SK-N-SH (cell line): Measurements from ENCODE around the gene GPR161. TPM values are rescaled to one million over a fixed set of nuclear protein-coding genes. Genes with fewer than 3 reads are reported as not detected.

Experiments
- CTCF ChIA-PET: fragments of 300-600, 350-600 bp; formaldehyde crosslinking; extraction: SDS; loops from one replicate; lab custom pipeline; 2021; lab: Yijun Ruan, JAX
- POLR2A ChIA-PET: fragments of 350-600 bp; sonication (Branson Sonifier 250); formaldehyde crosslinking; extraction: SDS; loops from one replicate; lab custom pipeline; 2020; ENCODE audit warnings: antibody characterized with exemption, inconsistent platforms; lab: Yijun Ruan, JAX
- DNase-seq: peaks from one replicate; pipeline ENCODE4 v3.0.0; 2012
- H2AFZ ChIP-seq: fragments of 200-600 bp; sonication (generic); 2 replicates; pipeline ENCODE4 v1.8.1; 2016; ENCODE audit warnings: antibody characterized with exemption, mild to moderate bottlenecking, low read depth
- H3F3A ChIP-seq: fragments of 200-600 bp; sonication (generic); replicated peaks from 2 replicates; pipeline ENCODE3; 2016; ENCODE audit warnings: antibody characterized with exemption, mild to moderate bottlenecking; ENCODE audit not compliant: insufficient read depth
- H3K27ac ChIP-seq, 2 experiments: fragments of 200-500 bp in 1 of 2; fragments of 200-600 bp in 1 of 2; sonication (Bioruptor generic) in 1 of 2; sonication (generic), shearing (Covaris generic) in 1 of 2; 2 replicates each; pipeline versions ENCODE4 v1.5.1 to v1.6.1; 2014 to 2016; ENCODE audit warnings: low read depth in 2 of 2, inconsistent platforms in 1 of 2, low read length in 1 of 2, mild to moderate bottlenecking in 1 of 2, mixed read lengths in 1 of 2
- H3K27me3 ChIP-seq: fragments of 200-600 bp; sonication (generic), shearing (Covaris generic); 2 replicates; pipeline ENCODE4 v1.6.1; 2016; ENCODE audit warnings: mixed run types; ENCODE audit not compliant: insufficient read depth
- H3K36me3 ChIP-seq, 2 experiments: fragments of 200-500 bp in 1 of 2; fragments of 200-600 bp in 1 of 2; sonication (Bioruptor generic) in 1 of 2; sonication (generic) in 1 of 2; replicated peaks in 1 of 2; 2 replicates each; pipeline versions ENCODE3 to v1.5.1; 2014 to 2016; ENCODE audit warnings: low read length in 1 of 2, mild to moderate bottlenecking in 1 of 2; ENCODE audit not compliant: insufficient read depth in 2 of 2, control insufficient read depth in 1 of 2
- H3K4me1 ChIP-seq, 2 experiments: fragments of 200-500 bp in 1 of 2; fragments of 200-600 bp in 1 of 2; sonication (Bioruptor generic) in 1 of 2; sonication (generic), shearing (Covaris generic) in 1 of 2; 2 replicates each; pipeline versions ENCODE4 v1.5.1 to v1.6.1; 2014 to 2016; ENCODE audit warnings: low read depth in 1 of 2, low read length in 1 of 2, mixed run types in 1 of 2; ENCODE audit not compliant: insufficient read depth in 2 of 2, control insufficient read depth in 1 of 2
- H3K4me2 ChIP-seq: fragments of 200-600 bp; sonication (generic), shearing (Covaris generic); 2 replicates; pipeline ENCODE4 v1.6.1; 2017; ENCODE audit warnings: mixed run types
- H3K4me3 ChIP-seq, 2 experiments: fragments of 200-500 bp in 1 of 2; fragments of 200-600 bp in 1 of 2; sonication (Bioruptor generic) in 1 of 2; sonication (generic), shearing (Covaris generic) in 1 of 2; 2 replicates each; pipeline versions ENCODE4 v1.5.1 to v1.8.1; 2014 to 2016; ENCODE audit warnings: low read depth in 2 of 2, inconsistent platforms in 1 of 2, low read length in 1 of 2, mild to moderate bottlenecking in 1 of 2, mixed read lengths in 1 of 2, moderate library complexity in 1 of 2
- H3K79me2 ChIP-seq: fragments of 200-600 bp; sonication (generic); 2 replicates; pipeline ENCODE4 v1.8.1; 2017; ENCODE audit warnings: mild to moderate bottlenecking; ENCODE audit not compliant: insufficient read depth
- H3K9ac ChIP-seq: fragments of 200-600 bp; sonication (generic); 2 replicates; pipeline ENCODE4 v1.6.1; 2017; ENCODE audit warnings: mixed run types
- H3K9me2 ChIP-seq: fragments of 200-600 bp; sonication (generic); 2 replicates; pipeline ENCODE4 v1.6.1; 2017; ENCODE audit warnings: mixed run types
- H3K9me3 ChIP-seq: fragments of 200-600 bp; sonication (generic); 2 replicates; pipeline ENCODE4 v1.6.1; 2017; ENCODE audit warnings: mixed run types, mild to moderate bottlenecking, moderate library complexity
- H4K20me1 ChIP-seq: fragments of 200-600 bp; sonication (generic); 2 replicates; pipeline ENCODE4 v1.6.1; 2017; ENCODE audit warnings: mild to moderate bottlenecking, mixed run types; ENCODE audit not compliant: insufficient read depth
- CHD2 ChIP-seq: fragments of 150-350 bp; IDR thresholded peaks from 2 replicates; pipeline ENCODE4 v1.6.1; 2018; ENCODE audit warnings: low read length; ENCODE audit not compliant: partially characterized antibody
- CTCF ChIP-seq: fragments of 200-600 bp; sonication (generic); IDR thresholded peaks from 2 replicates; pipeline ENCODE4 v1.6.1; 2017; ENCODE audit warnings: antibody characterized with exemption, mild to moderate bottlenecking, moderate library complexity
- ELF1 ChIP-seq: IDR thresholded peaks from 2 replicates; pipeline ENCODE4 v1.4.0; 2012
- EP300 ChIP-seq, 2 experiments: IDR thresholded peaks; 2 replicates each; pipeline versions ENCODE4 v1.4.0 to v1.6.1; 2012; ENCODE audit warnings: borderline replicate concordance in 1 of 2, low read depth in 1 of 2, low read length in 1 of 2
- EZH2phosphoT487 ChIP-seq: fragments of 200-600 bp; sonication (generic); IDR thresholded peaks from 2 replicates; pipeline ENCODE4 v1.6.1; 2017; ENCODE audit warnings: low read depth, mixed run types, mild to moderate bottlenecking, antibody characterized with exemption, moderate library complexity, borderline replicate concordance
- FOXJ3 ChIP-seq: sonication (generic); formaldehyde crosslinking; IDR thresholded peaks from 2 replicates; pipeline ENCODE4 v1.5.1; 2020; ENCODE audit warnings: mild to moderate bottlenecking, missing genetic modification reagents
- MAX ChIP-seq: IDR thresholded peaks from 2 replicates; pipeline ENCODE4 v1.4.0; 2012; ENCODE audit warnings: low read depth
- MEF2A ChIP-seq: IDR thresholded peaks from 2 replicates; pipeline ENCODE4 v1.4.0; 2012; ENCODE audit warnings: low read depth, borderline replicate concordance
- MXI1 ChIP-seq: IDR thresholded peaks from 2 replicates; pipeline ENCODE4 v1.6.1; 2012; ENCODE audit warnings: mild to moderate bottlenecking, low read depth, low read length, improper control_type of control experiment
- NFIC ChIP-seq: IDR thresholded peaks from 2 replicates; pipeline ENCODE4 v1.4.0; 2012; ENCODE audit warnings: borderline replicate concordance
- POLR2AphosphoS5 ChIP-seq: IDR thresholded peaks from 2 replicates; pipeline ENCODE4 v1.6.1; 2012; ENCODE audit warnings: low read depth, low read length
- RAD21 ChIP-seq: IDR thresholded peaks from 2 replicates; pipeline ENCODE4 v1.6.1; 2012; ENCODE audit warnings: mild to moderate bottlenecking, low read length
- RXRA ChIP-seq: IDR thresholded peaks from 2 replicates; pipeline ENCODE4 v1.4.0; 2012; ENCODE audit warnings: low read depth, mild to moderate bottlenecking, borderline replicate concordance
- SMC3 ChIP-seq: IDR thresholded peaks from 2 replicates; pipeline ENCODE4 v1.6.1; 2012; ENCODE audit warnings: low read depth, low read length, improper control_type of control experiment
- YY1 ChIP-seq: IDR thresholded peaks from 2 replicates; pipeline ENCODE4 v1.4.0; 2012; ENCODE audit warnings: low read depth, mild to moderate bottlenecking
- WGBS: methylation state at CpG from one replicate; pipeline ENCODE4 v1.1.6; 2017; ENCODE audit warnings: low lambda C conversion rate; 5-methylcytosine and 5-hydroxymethylcytosine counted together
- polyA plus RNA-seq, 3 experiments: library from polyadenylated mRNA; depleted of rRNA; stranded (reverse); fragments of >200 nt; gene quantifications; 2 replicates each; pipeline ENCODE4 v1.2.3, GENCODE V29; 2012
- TF ChIP-seq, protein P1 (sequence below): IDR thresholded peaks from 2 replicates; pipeline ENCODE4 v1.4.0; 2012; ENCODE audit warnings: low read depth, borderline replicate concordance
- TF ChIP-seq, protein P2 (sequence below): fragments of 150-350 bp; IDR thresholded peaks from 2 replicates; pipeline ENCODE4 v1.6.1; 2017; ENCODE audit warnings: antibody characterized with exemption, low read length, low read depth, borderline replicate concordance

Gene GPR161
- polyA plus RNA-seq, 1 of the 3 experiments (the other 2 are of a cell fraction) = 20.1 TPM

GRCh38 chr1:168170564-168171508, 34.1 kb upstream of the GPR161 start:
- 90% methylated on average over 7 of the region's 7 CpGs for WGBS
- Histone ChIP-seq H4K20me1 (no peaks in the 10 kb centered on the region), H2AFZ (peak overlapping the region; percentile 32; the same call in 1 of the 2 replicates), H3K79me2 (no peaks in the 10 kb centered on the region), H3K4me1 (no peaks in the 10 kb centered on the region), H3K9me3 (no peaks in the 10 kb centered on the region), H3K4me3 (no peak overlapping the region), H3F3A (no peaks in the 10 kb centered on the region), H3K27ac (no peak overlapping the region), H3K9me2 (no peaks in the 10 kb centered on the region), H3K36me3 (no peaks in the 10 kb centered on the region), H3K27me3 (no peaks in the 10 kb centered on the region), H3K4me2 (no peak overlapping the region), H3K9ac (no peak overlapping the region)
- ChIA-PET POLR2A (no interaction called here), CTCF (interaction anchor here (1.3 kb wide), 1 partner anchor 26 kb away, joined by 4 read pairs; no protein-coding TSS in a partner anchor)
- TF ChIP-seq CHD2 = no peak
- no peak for TF ChIP-seq ELF1
- no peak for TF ChIP-seq NFIC
- TF ChIP-seq MEF2A = no peak
- TF ChIP-seq POLR2AphosphoS5 = no peak
- TF ChIP-seq MAX = no peak
- TF ChIP-seq RAD21 = no peak
- peak; percentile 23 for DNase-seq

GRCh38 chr1:168167806-168168205, 31.1 kb upstream of the GPR161 start:
- no peak for TF ChIP-seq FOXJ3
- no peak for TF ChIP-seq MXI1
- no peak for TF ChIP-seq EZH2phosphoT487
- no peak for TF ChIP-seq SMC3
- TF ChIP-seq, protein P1, sequence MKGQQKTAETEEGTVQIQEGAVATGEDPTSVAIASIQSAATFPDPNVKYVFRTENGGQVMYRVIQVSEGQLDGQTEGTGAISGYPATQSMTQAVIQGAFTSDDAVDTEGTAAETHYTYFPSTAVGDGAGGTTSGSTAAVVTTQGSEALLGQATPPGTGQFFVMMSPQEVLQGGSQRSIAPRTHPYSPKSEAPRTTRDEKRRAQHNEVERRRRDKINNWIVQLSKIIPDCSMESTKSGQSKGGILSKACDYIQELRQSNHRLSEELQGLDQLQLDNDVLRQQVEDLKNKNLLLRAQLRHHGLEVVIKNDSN = no peak
- TF ChIP-seq CTCF = no peak
- no peak for TF ChIP-seq RXRA
- no peak for TF ChIP-seq EP300 (IDR thresholded peaks at IDR 0.05; ENCODE audit: borderline replicate concordance in 1 of 2, low read depth in 1 of 2, low read length in 1 of 2)
- TF ChIP-seq, protein P2, sequence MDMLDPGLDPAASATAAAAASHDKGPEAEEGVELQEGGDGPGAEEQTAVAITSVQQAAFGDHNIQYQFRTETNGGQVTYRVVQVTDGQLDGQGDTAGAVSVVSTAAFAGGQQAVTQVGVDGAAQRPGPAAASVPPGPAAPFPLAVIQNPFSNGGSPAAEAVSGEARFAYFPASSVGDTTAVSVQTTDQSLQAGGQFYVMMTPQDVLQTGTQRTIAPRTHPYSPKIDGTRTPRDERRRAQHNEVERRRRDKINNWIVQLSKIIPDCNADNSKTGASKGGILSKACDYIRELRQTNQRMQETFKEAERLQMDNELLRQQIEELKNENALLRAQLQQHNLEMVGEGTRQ = no peak
- TF ChIP-seq YY1 = no peak
- ChIA-PET POLR2A (no interaction called here), CTCF (interaction anchor here (1.2 to 2.8 kb wide), 5 partner anchors 8 to 63 kb away, joined by 3 to 10 read pairs (median 4); no protein-coding TSS in a partner anchor)
- Histone ChIP-seq H3K4me3 (no peak overlapping the region), H3K4me1 (no peaks in the 10 kb centered on the region), H3K9me2 (no peaks in the 10 kb centered on the region), H3K36me3 (no peaks in the 10 kb centered on the region), H4K20me1 (no peaks in the 10 kb centered on the region), H3F3A (no peaks in the 10 kb centered on the region), H3K9ac (no peak overlapping the region), H3K79me2 (no peaks in the 10 kb centered on the region), H3K27ac (no peak overlapping the region), H3K4me2 (no peak overlapping the region), H3K27me3 (no peaks in the 10 kb centered on the region), H3K9me3 (no peaks in the 10 kb centered on the region), H2AFZ (no peak overlapping the region)
- no peak for DNase-seq
- WGBS = 51% methylated on average over 2 of the region's 2 CpGs
